Heart left ventricle (tissue), 13 donors: ENCODE measurements around the gene SEC14L2.

ENCODE experiments used
- POLR2A ChIP-seq, 2 donors: fragments of 450-650 bp; IDR thresholded peaks; one replicate each; pipeline ENCODE4 v1.6.1; 2017; ENCODE audit warnings: antibody characterized with exemption in 2 of 2, mild to moderate bottlenecking in 2 of 2, moderate library complexity in 2 of 2
- TF ChIP-seq, protein P1 (sequence below), 12 donors: fragments of 200-600 bp; sonication (generic) in 4 of 12; IDR thresholded peaks; one replicate each; pipeline versions ENCODE4 v1.5.0 to v1.8.0; 2018 to 2022; ENCODE audit warnings: antibody characterized with exemption in 12 of 12, mild to moderate bottlenecking in 5 of 12
- donor health status: ischemic (EF 13 %, LVEDD 7.1; RV severe dilation, severe dysfunction).
- donor health status: DM: no; HTN: yes; CAD: no.
- donor health status: DM: no; HTN: no; CAD: no.
- donor health status: ischemic (EF 25% LVEDD 6.9; RV normal size, moderate dysfunction).
- donor health status: ischemic (EF 25% LVEDD 5.7; RV mildly dilated, moderate dysfunction).
- donor health status: ischemic (EF 35%, LVEDD 5.7; RV mildly dilated, moderate dysfunction).
- donor health status: nonischemic (EF 11% LVEDD 7.7; RV severe dilation, severe dysfunction).
- donor health status: DM: yes; HTN: yes; CAD: no.
- donor health status: PGD.
- donor health status: ischemic (EF 29% LVEDD 5.4; RV normal size, mild dysfunction).
- donor health status: nonischemic (EF 23%, LVEDD 6.1; RV moderate dilation, normal function).

DNA sequence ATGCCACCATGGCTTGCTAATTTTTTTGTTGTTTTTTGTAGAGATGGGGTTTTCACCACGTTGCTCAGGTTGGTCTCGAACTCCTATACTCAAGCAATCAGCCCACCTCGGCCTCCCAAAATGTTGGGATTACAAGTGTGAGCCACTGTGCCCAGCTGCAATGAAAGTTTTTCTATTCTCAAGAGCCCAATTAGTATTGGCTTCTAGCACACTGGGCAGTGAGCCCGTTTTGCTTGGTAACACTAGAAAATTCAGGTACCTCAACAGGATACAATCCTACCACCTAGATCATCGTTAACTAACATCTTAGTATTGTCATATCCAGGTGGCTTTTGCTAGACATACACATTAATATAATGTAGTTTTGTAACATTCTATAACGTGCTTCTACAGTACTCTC lies 56.0 kb downstream of the SEC14L2 start:
- TF ChIP-seq, protein P1, sequence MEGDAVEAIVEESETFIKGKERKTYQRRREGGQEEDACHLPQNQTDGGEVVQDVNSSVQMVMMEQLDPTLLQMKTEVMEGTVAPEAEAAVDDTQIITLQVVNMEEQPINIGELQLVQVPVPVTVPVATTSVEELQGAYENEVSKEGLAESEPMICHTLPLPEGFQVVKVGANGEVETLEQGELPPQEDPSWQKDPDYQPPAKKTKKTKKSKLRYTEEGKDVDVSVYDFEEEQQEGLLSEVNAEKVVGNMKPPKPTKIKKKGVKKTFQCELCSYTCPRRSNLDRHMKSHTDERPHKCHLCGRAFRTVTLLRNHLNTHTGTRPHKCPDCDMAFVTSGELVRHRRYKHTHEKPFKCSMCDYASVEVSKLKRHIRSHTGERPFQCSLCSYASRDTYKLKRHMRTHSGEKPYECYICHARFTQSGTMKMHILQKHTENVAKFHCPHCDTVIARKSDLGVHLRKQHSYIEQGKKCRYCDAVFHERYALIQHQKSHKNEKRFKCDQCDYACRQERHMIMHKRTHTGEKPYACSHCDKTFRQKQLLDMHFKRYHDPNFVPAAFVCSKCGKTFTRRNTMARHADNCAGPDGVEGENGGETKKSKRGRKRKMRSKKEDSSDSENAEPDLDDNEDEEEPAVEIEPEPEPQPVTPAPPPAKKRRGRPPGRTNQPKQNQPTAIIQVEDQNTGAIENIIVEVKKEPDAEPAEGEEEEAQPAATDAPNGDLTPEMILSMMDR (IDR thresholded peaks at IDR 0.05): no peak
- no peak for TF ChIP-seq POLR2A (IDR thresholded peaks at IDR 0.05)
